Stimulated activated CD4-positive, alpha-beta T cell treated with anti-CD3 and anti-CD28 coated beads, Interleukin-1b, Interleukin-23, amount 100 ng/mL, for 4 hours (primary cell): ENCODE measurements around the gene CHRD.

Experiments used
- DNase-seq, 2 donors: peaks; one replicate each; pipeline ENCODE4 v3.0.0-alpha.2; 2020; ENCODE audit warnings: low read depth in 2 of 2

Gene CHRD

GRCh38 chr3:184360929-184361531 is 18.8 kb upstream of the CHRD start:
- no peak for DNase-seq

GRCh38 chr3:184361532-184361931 is 18.3 kb upstream of the CHRD start, which contains the start of the genes CLCN2 and POLR2H:
Gene CLCN2 (minus strand): TSS chr3:184361605. CDS start chr3:184361479, 126 bp downstream.
Gene POLR2H (plus strand): TSS chr3:184361710. CDS start chr3:184363493, 1,783 bp downstream.
- DNase-seq: peak in 1 of 2 donors; percentile 53

- peak in 1 of 2 donors; percentile 41 for DNase-seq
These were observed 17.8 kb upstream of the CHRD start for GRCh38 chr3:184361932-184362667.

- peak; percentile 84 to 86 for DNase-seq
These were observed 16.9 kb upstream of the CHRD start for GRCh38 chr3:184362668-184363546.

GRCh38 chr3:184366619-184367289 is 13.1 kb upstream of the CHRD start:
- no peak for DNase-seq

- no peak for DNase-seq
These were observed 11.7 kb upstream of the CHRD start for GRCh38 chr3:184368116-184368515.

GRCh38 chr3:184368586-184369183 is 11.2 kb upstream of the CHRD start:
- DNase-seq: no peak

- peak; percentile 29 to 48 for DNase-seq
These were observed 8.3 kb upstream of the CHRD start for GRCh38 chr3:184371570-184372018.

GRCh38 chr3:184372296-184372821 is 7.5 kb upstream of the CHRD start:
- no peak for DNase-seq

- no peak for DNase-seq
These were observed 6.9 kb upstream of the CHRD start for GRCh38 chr3:184372911-184373310.

- DNase-seq: no peak
These were observed 6.4 kb upstream of the CHRD start for GRCh38 chr3:184373422-184373821.

- no peak for DNase-seq
These were observed 4.0 kb upstream of the CHRD start for GRCh38 chr3:184375747-184376461.

- DNase-seq: no peak
These were observed 2.5 kb upstream of the CHRD start for GRCh38 chr3:184377374-184377773.

GRCh38 chr3:184377882-184378445 is 1.9 kb upstream of the CHRD start, which contains the start of gene THPO:
Gene THPO (minus strand): TSS chr3:184378207. CDS start chr3:184376259, 1,948 bp downstream.
- DNase-seq: no peak

GRCh38 chr3:184378651-184379357 is 1.1 kb upstream of the CHRD start:
- DNase-seq: no peak

GRCh38 chr3:184380185-184380626 is 352 bp downstream of the CHRD start:
- peak in 1 of 2 donors; percentile 32 for DNase-seq

GRCh38 chr3:184380627-184381260 is 890 bp downstream of the CHRD start:
- peak in 1 of 2 donors; percentile 19 for DNase-seq
